Measurements from ENCODE around the gene SECISBP2.
"Not testable (repeated sequence)": the region's sequence is repeated elsewhere in the genome, so short reads cannot be mapped to it uniquely, and the experiment has no call there.

Gene SECISBP2

GRCh38 chr9:89309608-89310474, 8.5 kb upstream of the SECISBP2 start:
- DNase-seq, result peak in 1 of 4 experiments; percentile 18

DNA sequence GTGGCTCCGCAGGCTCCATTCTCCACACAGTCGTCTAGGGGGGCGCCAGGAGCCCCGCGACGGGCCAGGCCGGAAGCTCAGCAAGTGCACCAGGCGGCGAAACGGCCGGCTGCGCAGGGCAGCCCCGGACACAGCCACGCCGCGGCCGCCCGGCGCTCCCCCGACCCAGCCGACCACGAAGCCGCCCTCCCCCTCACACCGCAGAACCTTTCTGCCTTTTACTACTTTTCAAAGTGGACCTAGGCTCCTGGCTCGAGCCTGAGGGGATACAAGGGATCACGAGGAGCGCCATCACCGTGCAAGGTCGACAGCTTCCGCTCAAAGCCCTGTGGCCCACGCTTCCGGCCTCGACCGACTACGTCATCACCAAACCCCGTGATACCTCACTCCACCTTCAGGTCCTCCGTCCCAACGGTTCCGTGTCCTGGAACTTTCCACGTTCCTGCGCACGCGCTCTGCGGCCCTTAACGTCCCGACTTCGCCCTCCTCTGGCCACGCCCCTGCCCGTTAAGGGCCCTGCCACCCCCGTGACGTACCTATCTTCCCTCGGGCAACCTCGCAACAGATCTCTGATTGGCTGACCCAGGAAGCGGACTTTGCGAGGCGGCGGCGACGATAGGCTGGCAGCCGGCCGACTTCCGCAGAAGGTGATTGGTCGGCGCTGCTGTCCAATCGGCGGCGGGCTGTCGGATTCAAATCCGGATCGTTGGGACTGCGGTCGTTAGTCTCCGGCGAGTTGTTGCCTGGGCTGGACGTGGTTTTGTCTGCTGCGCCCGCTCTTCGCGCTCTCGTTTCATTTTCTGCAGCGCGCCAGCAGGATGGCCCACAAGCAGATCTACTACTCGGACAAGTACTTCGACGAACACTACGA, 7.6 kb upstream of the SECISBP2 start, which contains the start of gene CKS2:
Gene CKS2 (plus strand): TSS at position 721 of the 871 bp plus-strand sequence. CDS start 98 bp downstream, at position 819.
- peak; percentile 100 for DNase-seq

DNA sequence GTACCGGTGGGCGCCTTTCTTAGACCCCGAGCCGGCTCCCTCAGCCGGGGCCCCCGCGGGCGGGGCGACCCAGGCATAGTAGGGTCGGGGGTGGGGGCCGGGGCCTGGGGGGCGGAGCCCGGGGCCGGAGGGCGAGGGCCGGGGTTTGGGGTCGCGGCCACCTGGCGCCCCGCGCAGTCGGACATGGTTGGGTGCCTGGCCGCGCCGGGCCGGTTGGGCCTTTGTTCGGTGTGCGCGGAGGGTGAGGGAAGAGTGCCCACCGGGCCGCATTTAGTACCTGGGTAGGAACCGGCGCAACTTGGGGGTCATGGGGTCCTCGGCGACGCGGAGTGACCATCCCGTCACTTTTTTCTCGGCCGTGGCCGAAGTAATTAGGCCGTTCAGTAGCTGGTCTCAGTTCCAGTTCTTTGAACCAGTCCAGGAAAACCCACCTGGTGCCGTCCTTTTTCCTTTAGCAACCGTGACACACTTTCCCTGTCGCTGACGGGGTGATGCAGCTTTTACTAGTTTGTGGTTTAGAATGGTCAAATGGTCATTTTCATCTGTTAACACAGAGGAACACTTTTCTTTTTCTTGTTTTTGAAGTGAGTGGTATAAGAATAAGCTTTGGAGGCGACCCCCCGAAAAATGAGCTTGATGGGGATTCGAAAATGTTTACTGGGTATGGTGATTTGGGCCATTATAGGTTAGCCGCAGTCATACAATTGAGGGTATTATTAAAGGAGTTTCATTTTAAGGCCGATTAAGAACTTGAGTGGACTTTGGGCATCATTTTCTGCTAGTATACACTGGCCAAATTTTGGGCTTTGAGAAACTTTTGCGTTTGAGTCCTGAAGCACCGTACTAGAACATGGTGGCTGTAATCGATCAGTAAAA, 6.7 kb upstream of the SECISBP2 start:
- peak in 3 of 4 experiments; percentile 7 to 22 (median 10) for DNase-seq

DNA sequence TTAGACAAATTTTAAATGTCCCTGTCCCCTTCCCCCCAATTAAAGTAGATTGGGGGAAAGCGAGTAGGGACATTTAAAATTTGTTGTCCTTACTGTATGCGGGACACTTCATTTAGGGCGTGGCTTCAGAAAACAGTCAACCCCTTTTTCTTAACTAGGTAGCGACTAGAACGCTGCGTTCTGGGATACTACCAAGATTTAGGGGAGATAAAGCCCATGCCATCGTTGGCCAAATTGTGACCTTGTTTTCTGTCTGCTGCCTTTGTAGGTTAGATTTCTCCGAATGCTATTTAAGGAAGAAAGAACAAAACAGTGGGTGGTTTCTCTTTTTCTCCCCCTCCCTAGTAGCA, 6.1 kb upstream of the SECISBP2 start:
- peak; percentile 15 to 37 (median 29) for DNase-seq

- DNase-seq, result no peak
Observed at GRCh38 chr9:89313842-89314241, 4.5 kb upstream of the SECISBP2 start.

- no peak for DNase-seq
Observed at GRCh38 chr9:89314955-89315354, 3.3 kb upstream of the SECISBP2 start.

GRCh38 chr9:89315482-89315881, 2.8 kb upstream of the SECISBP2 start:
- no peak for DNase-seq

DNA sequence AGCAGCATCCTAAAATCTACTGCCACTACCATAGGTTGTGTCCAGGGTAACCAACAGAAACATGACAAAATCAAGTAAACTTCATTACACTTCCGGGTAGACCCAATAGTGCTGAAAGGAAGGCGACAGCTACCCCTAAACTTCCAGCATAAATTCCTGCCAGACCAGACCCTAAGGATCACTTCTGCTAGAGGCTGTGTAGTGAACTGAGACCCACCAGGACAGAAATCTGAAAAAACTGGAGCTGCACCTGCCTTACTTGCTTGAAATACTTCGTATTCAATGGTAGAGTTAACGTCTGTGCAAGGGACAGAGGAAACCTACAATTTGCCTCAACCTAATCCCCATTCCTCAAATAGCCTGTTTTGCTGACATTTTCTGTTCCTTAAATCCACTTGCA, 1.0 kb upstream of the SECISBP2 start:
- DNase-seq, result peak in 2 of 4 experiments; percentile 7 to 33

- DNase-seq, result peak in 1 of 4 experiments; percentile 8
Observed at GRCh38 chr9:89319015-89319905, 960 bp downstream of the SECISBP2 start.

DNA sequence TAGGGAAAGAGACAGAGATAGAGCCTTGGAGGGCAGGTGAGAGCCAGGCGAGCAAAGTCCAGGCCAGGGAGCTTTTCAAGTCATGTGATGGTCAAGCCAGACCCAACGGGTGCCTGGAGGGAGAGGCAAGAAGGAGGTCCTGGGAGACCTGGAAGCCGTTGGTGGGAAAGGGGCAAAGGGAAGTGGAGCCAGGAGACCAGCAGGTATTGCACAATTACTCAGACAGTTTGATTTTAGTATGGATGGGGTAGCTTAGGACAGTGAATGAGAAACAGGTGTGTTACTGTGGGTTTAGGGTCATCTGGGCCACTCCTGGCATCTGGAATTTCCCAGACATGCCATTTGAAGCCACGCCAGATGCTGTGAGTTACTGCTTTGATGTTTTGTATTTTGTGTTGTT, 5.1 kb downstream of the SECISBP2 start:
- DNase-seq, result no peak

GRCh38 chr9:89325733-89326132, 7.4 kb downstream of the SECISBP2 start:
- DNase-seq, result no peak

GRCh38 chr9:89328064-89328463, 9.8 kb downstream of the SECISBP2 start:
- DNase-seq, result no peak

DNA sequence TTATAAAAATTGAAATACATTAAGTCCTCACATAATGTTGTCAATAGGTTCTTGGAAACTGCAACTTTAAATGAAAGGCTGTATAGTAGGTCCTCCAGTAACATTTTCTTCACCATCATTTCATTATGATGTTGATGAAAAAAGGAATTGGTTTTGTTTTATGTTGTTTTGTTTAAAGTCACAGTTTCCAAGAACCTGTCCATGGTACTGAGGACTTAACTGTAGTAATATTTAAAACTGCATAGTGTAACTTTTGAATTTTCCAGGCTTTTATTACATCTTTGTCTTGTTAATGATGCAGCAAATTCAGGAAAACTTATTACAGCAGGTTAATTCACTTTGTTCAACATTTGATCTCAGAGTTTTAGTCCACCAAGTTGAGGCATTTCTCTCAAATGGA, 11.6 kb downstream of the SECISBP2 start:
- no peak for DNase-seq

DNA sequence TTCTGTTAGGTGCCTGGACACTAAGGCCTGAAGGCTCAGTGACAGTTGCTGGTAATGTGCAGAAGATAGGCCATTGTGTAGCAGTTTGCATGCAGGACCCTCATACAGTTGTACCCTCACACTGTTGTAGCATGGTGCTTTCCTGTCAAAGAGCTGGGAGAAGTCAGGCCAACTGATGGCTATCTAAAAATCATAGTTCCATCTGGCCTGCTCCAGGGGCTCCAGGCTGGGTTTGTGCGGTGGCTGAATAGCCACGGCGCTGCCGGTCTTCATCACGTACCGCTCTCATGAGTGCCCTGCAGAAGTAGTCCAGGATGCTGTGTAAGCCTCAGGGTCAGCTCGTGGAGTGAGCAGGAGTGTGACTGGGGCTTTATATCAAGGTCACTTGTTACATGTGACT, 12.2 kb downstream of the SECISBP2 start:
- DNase-seq, result no peak

DNA sequence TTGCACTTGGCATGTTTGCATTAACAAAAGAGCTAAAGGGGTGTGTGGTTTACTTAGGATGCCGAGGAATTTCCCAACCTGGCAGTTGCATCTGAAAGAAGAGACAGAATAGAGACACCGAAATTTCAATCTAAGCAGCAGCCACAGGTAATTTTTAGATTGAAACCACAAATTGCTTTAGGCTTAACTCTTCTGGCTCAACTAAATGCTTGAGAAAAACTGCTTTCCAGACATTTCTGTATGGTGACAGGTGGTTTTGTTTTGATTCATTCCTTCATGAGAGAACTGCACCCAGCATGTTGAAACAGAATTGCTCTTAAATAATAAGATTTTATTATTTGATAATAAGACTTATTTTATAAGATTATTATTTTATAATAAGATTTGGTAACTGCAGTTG, 21.5 kb downstream of the SECISBP2 start:
- DNase-seq, result no peak

DNA sequence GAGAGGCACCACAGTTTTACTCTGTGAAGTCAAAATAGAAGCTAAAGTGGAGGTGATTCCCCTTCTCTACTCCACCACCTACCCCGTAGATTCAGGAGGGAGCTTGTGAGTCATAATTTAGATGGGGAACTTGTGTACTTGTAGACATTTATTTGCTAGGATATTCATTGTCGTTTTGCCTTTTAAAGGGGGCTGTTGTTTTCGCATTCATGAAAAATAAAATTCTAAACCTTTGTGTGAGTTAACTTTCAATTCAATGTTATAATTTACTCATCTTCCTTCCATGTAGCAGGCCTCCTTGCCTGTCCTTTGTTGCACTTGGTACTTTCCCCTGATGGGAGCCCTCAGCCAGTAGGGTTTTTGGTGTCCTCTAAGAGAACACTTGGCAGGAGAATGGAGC, 22.0 kb downstream of the SECISBP2 start:
- DNase-seq, result no peak

DNA sequence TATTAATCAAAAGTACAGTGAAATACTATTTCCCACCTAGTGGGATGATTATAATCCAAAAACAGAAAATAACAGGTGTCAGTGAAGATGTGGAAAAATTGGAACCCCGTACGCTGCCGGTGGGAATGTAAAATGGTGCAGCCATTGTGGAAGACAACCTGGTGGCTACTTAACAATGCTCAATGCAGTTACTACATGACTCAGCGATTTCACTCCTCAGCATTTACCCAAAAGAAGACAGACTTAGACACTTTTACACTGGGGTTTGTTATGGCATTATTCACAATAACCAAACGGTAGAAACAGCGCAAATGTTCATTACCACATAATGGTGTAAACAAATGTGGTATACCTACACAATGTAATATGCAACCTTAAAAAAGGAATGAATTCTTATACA, 23.9 kb downstream of the SECISBP2 start:
- no peak for DNase-seq

DNA sequence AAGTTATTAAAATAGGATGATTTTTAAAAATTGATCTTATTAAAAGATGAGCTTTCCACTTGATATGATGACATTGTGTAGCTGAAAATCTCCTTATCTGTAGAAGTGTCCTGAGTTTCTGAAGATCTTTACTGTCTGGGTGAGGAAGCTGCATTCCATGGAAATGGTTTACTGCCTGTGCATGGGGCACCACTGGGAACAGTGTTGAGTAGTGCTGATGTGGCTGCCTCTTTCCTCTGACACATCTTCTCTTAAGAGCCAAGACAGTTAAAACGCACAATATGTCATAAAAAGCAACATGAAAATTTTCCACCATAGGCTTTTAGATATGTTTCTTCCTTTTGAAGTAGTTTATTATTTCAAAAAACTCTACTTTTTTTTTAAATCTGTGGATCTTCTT, 24.6 kb downstream of the SECISBP2 start:
- DNase-seq, result no peak

- DNase-seq, result not testable (repeated sequence)
Observed at GRCh38 chr9:89343812-89344211, 25.5 kb downstream of the SECISBP2 start.

- no peak for DNase-seq
Observed at GRCh38 chr9:89345476-89345875, 27.2 kb downstream of the SECISBP2 start.

- DNase-seq, result no peak
Observed at GRCh38 chr9:89346696-89347095, 28.4 kb downstream of the SECISBP2 start.

All from suppressor macrophage (primary cell).